ENCODE data around the gene FGGY.

Gene FGGY

DNA sequence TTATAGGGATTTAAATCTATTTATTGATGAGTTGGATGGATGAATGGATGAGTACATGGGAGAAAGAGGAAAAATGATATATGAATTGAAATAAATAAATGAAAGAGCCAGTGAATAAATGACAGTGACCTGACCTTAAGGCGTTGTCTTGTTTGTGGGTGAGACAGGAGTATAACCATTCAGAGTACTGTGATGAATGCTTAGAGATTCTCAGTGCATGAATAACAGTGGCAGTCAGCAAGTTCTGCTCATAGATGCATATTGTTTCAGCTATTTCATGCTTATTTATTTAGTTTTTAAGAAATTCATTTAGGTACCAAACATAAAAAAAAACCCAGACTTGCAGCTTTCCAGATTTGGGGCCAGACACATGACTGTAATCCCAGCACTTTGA is 116.4 kb downstream of the FGGY start:
- POLR2A ChIA-PET: no interaction called here
- CTCF ChIA-PET: interaction anchor here (1.0 kb wide), 1 partner anchor 14 kb away, joined by 3 read pairs; no protein-coding TSS in a partner anchor
- TF ChIP-seq, protein P1, sequence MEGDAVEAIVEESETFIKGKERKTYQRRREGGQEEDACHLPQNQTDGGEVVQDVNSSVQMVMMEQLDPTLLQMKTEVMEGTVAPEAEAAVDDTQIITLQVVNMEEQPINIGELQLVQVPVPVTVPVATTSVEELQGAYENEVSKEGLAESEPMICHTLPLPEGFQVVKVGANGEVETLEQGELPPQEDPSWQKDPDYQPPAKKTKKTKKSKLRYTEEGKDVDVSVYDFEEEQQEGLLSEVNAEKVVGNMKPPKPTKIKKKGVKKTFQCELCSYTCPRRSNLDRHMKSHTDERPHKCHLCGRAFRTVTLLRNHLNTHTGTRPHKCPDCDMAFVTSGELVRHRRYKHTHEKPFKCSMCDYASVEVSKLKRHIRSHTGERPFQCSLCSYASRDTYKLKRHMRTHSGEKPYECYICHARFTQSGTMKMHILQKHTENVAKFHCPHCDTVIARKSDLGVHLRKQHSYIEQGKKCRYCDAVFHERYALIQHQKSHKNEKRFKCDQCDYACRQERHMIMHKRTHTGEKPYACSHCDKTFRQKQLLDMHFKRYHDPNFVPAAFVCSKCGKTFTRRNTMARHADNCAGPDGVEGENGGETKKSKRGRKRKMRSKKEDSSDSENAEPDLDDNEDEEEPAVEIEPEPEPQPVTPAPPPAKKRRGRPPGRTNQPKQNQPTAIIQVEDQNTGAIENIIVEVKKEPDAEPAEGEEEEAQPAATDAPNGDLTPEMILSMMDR (IDR thresholded peaks at IDR 0.05; ENCODE audit: control extremely low read depth, extremely low read depth, low read depth, missing control alignments): no peak
- no peak for DNase-seq (ENCODE audit: extremely low spot score)

DNA sequence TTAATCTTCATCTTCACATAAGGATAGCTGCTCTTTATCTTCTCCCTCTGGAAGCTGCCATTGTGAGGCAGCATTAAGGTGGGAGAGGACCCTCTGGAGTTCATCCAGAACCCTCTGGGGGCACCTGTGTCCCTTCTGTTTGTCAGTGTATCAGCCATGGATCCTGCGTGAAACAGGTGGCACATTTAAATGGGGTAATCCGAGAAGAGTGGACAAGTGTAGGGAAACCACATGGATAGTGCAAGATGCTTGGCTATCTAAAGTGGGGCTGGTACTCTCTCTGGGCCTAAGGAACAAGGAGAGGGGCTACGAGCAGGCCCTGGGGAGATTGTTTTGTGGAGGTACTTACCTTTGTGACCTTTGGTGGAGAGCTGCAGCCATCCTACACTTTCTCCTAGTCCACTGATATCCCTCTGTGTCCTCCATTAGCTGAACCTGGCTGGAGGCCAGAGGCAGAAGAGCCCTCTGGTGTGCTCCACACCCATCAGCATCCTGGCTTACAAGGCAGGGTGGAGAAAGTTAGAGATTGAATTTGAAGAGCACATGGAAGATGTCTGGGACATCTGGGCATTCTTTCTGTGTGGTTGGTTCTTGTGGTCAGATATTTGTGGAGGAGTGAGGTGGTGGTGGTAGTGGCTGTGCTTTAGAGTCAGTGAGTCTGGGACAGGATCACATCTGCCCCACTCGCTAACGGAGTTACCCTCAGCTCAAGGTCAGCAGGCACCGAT is 117.7 kb downstream of the FGGY start:
- no peak for DNase-seq (ENCODE audit: extremely low spot score)
- ChIA-PET CTCF (interaction anchor here (0.6 to 1.7 kb wide), 5 partner anchors 10 to 19 kb away, joined by 3 to 6 read pairs (median 3); no protein-coding TSS in a partner anchor), POLR2A (no interaction called here)
- TF ChIP-seq, protein P1 (IDR thresholded peaks at IDR 0.05; ENCODE audit: control extremely low read depth, extremely low read depth, low read depth, missing control alignments): no peak

DNA sequence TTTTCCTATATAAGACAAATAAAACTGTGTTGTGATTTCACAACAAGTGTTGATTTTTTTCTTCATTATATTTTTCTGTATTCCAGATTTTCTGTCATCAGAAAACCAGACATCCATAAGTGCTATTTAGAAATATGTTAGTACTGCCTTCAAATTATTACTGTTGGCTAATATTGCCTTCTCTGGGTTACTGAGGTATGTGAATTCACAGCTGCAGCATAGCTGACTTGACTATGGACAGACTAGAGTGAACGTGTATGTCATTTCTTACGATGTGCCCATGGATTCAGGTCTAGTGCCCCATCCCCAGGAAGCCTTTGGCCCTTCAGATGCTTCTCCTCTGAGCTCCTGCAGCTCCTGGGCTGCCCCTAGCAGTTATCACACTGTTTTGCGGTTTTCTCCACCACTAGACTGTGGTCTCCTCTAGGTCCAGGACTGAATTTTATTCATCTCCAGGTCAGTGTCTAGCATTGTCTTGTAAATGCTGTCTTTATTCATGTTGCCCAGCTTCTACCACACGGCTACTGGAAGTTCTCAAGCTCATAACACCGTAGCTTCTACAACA is 118.5 kb downstream of the FGGY start:
- TF ChIP-seq, protein P1 (IDR thresholded peaks at IDR 0.05; ENCODE audit: control extremely low read depth, extremely low read depth, low read depth, missing control alignments): no peak
- ChIA-PET POLR2A (no interaction called here), CTCF (interaction anchor here (0.9 to 1.7 kb wide), 4 partner anchors 9 to 20 kb away, joined by 3 to 6 read pairs (median 4); no protein-coding TSS in a partner anchor)
- DNase-seq (ENCODE audit: extremely low spot score): no peak

DNA sequence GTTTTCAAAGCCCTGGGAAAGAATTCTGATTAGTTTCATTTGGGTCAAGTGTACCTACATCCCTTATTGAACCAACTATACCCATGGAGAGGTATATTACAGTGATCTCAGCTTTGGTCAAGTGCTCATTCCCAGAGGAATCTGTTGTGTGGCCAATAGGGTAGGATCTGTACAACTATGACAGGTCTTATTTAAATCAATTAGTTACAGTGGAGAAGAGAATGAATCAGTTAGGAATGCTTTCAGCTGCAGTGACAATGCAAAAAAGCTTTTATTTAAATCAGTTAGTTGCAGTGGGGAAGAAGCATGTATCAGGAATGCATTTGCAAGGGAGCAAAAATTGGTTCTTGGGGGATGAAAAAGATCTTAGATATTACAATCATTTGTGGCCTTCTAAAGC is 119.0 kb downstream of the FGGY start:
- ChIA-PET POLR2A (no interaction called here), CTCF (interaction anchor here (0.9 to 1.7 kb wide), 3 partner anchors 9 to 20 kb away, joined by 3 to 6 read pairs (median 4); no protein-coding TSS in a partner anchor)
- DNase-seq (ENCODE audit: extremely low spot score): no peak
- TF ChIP-seq, protein P1 (IDR thresholded peaks at IDR 0.05; ENCODE audit: control extremely low read depth, extremely low read depth, low read depth, missing control alignments): no peak

DNA sequence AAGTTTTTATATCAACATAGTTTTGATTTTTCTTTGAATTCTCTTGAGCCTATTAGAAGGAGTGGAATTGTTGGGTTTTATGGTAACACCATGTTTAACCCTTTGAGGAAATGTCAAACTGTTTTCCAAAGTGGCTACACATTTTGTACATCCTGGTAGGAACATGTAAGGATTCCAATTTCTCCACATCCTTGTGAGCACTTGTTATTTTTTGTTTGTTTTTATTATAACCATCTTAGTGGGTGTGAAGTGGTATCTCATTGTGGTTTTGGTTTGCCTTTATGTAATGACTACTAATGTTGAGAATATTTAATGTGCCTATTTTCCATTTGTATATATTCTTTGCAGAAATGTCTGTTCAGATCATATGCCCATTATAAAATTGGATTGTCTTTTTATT is 120.5 kb downstream of the FGGY start:
- no peak for DNase-seq (ENCODE audit: extremely low spot score)
- TF ChIP-seq, protein P1 (IDR thresholded peaks at IDR 0.05; ENCODE audit: control extremely low read depth, extremely low read depth, low read depth, missing control alignments): no peak
- ChIA-PET CTCF (no interaction called here), POLR2A (no interaction called here)

DNA sequence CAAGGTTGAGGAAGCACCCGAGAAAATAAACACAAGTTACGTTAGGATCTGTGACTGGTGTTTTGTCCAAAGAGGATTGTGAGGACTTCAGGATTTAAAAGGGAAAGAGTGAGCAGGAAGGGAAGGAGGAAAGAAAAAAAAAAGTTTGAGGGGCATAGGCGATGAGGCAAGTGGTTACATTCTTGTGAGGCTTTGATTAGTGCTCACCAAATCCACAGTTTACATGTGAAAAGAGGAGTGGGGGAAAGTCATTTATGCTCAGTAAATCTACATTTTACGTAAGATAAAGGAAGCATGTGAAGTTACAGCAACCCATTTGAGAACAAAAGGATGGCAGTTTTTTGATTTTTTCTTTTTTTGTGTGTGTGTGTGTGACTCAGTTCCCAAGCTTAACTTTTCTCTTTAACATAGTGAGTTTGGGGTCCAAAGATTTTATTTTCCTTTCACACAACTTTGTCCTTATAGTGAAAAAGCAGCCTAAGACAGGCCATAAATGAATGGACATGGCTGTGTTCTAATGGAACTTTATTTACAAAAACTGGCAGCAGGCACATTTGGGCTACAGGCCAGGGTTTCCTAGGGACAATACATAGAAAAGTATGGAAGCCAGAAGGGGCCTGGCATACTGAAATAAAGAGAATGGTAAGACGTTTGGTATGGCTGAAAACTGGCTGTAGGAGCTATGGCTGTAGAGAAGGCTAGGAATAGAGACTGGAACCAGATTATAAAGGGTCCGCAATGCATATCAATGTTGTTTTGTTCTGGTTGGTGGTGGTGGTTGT is 121.7 kb downstream of the FGGY start:
- TF ChIP-seq, protein P1 (IDR thresholded peaks at IDR 0.05; ENCODE audit: control extremely low read depth, extremely low read depth, low read depth, missing control alignments): no peak
- CTCF ChIA-PET: no interaction called here
- no peak for DNase-seq (ENCODE audit: extremely low spot score)
- POLR2A ChIA-PET: no interaction called here
